NT2/D1 (cell line): ENCODE data around the gene PDSS1.
"Not testable (repeated sequence)": the region's sequence is repeated elsewhere in the genome, so short reads cannot be mapped to it uniquely, and the experiment has no call there.

ENCODE experiments used
- DNase-seq: peaks from one replicate; pipeline ENCODE4 v3.0.0-alpha.2; 2011; ENCODE audit warnings: low read depth, low spot score
- H3K27me3 ChIP-seq: 2 replicates; pipeline ENCODE4 v1.6.0; 2011; ENCODE audit warnings: mild to moderate bottlenecking; ENCODE audit not compliant: insufficient read length, insufficient read depth
- H3K36me3 ChIP-seq: 2 replicates; pipeline ENCODE4 v1.6.1; 2011; ENCODE audit warnings: mild to moderate bottlenecking, low read length, mixed read lengths; ENCODE audit not compliant: insufficient read depth, insufficient read length
- H3K4me1 ChIP-seq: 2 replicates; pipeline ENCODE4 v1.5.1; 2011; ENCODE audit not compliant: insufficient read depth, insufficient read length
- H3K4me3 ChIP-seq: 2 replicates; pipeline ENCODE4 v1.5.1; 2011; ENCODE audit warnings: low read depth; ENCODE audit not compliant: insufficient read length
- H3K9ac ChIP-seq: 2 replicates; pipeline ENCODE4 v1.6.0; 2011; ENCODE audit warnings: low read depth; ENCODE audit not compliant: insufficient read length
- H3K9me3 ChIP-seq: 2 replicates; pipeline ENCODE4 v1.5.1; 2011; ENCODE audit warnings: mild to moderate bottlenecking, low read length; ENCODE audit not compliant: insufficient read depth
- SUZ12 ChIP-seq: IDR thresholded peaks from 2 replicates; pipeline ENCODE4 v1.6.1; 2011; ENCODE audit not compliant: insufficient read length, insufficient read depth; ENCODE audit errors: extremely low read depth
- YY1 ChIP-seq: IDR thresholded peaks from 2 replicates; pipeline ENCODE4 v1.6.1; 2011; ENCODE audit not compliant: insufficient read length, insufficient read depth
- ZNF274 ChIP-seq: IDR thresholded peaks from 2 replicates; pipeline ENCODE4 v1.6.1; 2011; ENCODE audit warnings: mild to moderate bottlenecking, low read depth, low read length

The PDSS1 gene

DNA sequence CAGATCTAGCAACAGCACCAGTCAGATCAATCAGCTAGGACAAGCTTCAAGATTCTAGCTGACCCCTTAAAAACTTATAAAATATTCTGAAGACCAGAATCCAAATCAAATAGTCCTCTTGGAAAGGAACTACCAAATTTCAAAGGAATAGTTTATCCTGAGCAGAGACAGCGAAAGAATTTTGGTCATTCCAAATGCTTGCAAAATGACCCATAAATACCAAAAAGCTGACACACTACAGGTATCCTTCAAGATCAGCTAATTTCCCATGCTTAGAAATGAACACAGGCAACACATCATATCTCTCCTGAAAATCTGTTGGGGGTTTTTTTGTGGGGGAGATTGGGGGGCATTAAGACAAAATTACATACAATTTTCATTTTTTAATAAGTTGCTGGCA is 78.8 kb downstream of the PDSS1 start:
- Histone ChIP-seq H3K36me3 (no peaks in the 10 kb centered on the region), H3K4me3 (no peak overlapping the region), H3K4me1 (no peaks in the 10 kb centered on the region), H3K9ac (no peak overlapping the region), H3K27me3 (no peaks in the 10 kb centered on the region), H3K9me3 (no peaks in the 10 kb centered on the region)
- no peak for TF ChIP-seq YY1
- TF ChIP-seq SUZ12, result no peak
- DNase-seq, result no peak

DNA sequence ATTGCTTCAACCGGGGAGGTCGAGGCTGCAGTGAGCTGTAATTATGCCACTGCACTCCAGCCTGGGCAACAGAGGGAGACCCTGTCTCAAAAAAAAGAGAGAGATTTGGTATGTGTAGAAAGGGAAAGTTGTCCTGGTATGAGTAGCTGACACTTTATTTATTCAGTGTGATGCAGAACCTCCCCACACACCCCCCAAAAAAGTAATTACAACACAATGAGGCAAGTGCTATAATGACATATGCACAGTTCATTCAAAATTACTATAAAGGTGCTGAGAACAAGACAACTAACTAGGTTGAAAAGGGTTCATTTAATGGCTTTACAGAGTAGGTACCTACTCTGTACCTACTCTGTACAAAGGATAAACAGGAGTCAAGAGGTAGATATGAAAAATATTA is 80.2 kb downstream of the PDSS1 start:
- H3K9ac ChIP-seq, result no peak overlapping the region
- no peak overlapping the region for H3K4me3 ChIP-seq
- no peaks in the 10 kb centered on the region for H3K4me1 ChIP-seq
- H3K36me3 ChIP-seq, result no peaks in the 10 kb centered on the region
- H3K27me3 ChIP-seq, result no peaks in the 10 kb centered on the region
- no peaks in the 10 kb centered on the region for H3K9me3 ChIP-seq
- TF ChIP-seq ZNF274 (no peak), SUZ12 (no peak), YY1 (no peak)
- DNase-seq, result no peak

DNA sequence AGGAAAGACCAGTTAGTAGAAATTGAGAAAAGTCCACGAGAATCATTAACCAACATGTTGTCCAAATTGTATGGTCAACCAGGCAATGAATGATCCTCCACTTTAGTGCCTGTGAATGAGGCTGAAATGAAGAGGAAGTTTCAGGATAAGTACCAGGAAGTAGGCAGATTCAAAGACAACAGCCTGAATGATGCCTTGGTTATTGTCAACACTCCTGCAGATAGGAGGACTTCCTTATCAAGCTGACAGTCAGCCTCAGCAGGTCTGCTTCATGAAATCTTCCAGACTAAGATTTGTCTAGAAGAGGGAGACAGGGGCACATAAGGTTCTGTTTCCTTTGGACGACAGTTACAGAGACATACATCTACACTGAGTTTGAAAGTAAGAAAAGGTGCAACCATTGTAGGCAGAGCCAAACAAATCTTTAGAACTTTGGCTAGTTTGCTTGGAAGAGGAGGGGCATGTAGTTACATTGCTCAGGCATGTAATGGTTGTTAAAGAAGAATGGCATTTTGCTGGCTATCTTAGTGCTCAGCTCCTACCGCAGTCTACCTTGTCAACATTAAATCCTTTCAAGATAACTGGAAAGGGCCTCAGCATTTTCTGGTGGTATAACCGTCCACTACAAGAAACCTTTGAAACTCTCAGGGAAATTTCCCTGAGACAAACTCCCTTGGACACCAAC is 81.8 kb downstream of the PDSS1 start:
- Histone ChIP-seq H3K27me3 (no peaks in the 10 kb centered on the region), H3K4me1 (no peaks in the 10 kb centered on the region), H3K9ac (no peak overlapping the region), H3K9me3 (no peaks in the 10 kb centered on the region), H3K36me3 (no peaks in the 10 kb centered on the region), H3K4me3 (no peak overlapping the region)
- TF ChIP-seq ZNF274 (no peak), YY1 (no peak), SUZ12 (no peak)
- DNase-seq, result no peak

DNA sequence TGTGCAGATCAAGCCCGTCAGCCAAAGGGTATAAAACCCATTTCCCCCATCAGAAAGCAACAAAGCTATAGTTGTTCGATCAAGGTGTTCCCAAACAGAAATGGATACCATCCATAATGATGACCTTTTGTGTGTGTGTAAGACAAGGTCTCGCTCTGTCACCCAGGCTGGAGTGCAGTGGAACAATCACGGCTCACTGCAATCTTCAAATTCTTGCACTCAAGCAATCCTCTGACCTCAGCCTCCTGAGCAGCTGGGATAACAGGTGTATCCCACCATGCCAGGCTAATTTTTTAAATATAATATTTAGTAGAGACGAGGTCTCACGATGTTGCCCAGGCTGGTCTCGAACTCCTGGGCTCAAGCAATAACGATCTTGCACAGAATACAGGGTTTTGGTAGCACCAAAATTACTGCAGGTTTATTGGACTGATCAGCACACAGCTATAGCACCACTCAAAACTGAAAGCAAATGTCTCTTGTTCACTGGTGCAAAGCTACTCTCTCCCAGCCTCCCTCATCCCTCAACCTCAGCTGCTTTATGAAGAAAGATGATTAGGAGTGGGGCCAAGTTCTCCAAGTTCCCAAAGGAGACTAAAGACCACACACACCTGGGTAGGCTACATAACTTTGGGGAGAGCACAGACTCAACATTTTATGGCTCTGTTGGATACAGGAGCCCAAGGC is 82.7 kb downstream of the PDSS1 start:
- DNase-seq, result no peak
- no peaks in the 10 kb centered on the region for H3K9me3 ChIP-seq
- TF ChIP-seq ZNF274 (no peak), YY1 (no peak), SUZ12 (no peak)
- H3K4me3 ChIP-seq, result no peak overlapping the region
- H3K4me1 ChIP-seq, result no peaks in the 10 kb centered on the region
- H3K36me3 ChIP-seq, result no peaks in the 10 kb centered on the region
- H3K27me3 ChIP-seq, result no peaks in the 10 kb centered on the region
- no peak overlapping the region for H3K9ac ChIP-seq

DNA sequence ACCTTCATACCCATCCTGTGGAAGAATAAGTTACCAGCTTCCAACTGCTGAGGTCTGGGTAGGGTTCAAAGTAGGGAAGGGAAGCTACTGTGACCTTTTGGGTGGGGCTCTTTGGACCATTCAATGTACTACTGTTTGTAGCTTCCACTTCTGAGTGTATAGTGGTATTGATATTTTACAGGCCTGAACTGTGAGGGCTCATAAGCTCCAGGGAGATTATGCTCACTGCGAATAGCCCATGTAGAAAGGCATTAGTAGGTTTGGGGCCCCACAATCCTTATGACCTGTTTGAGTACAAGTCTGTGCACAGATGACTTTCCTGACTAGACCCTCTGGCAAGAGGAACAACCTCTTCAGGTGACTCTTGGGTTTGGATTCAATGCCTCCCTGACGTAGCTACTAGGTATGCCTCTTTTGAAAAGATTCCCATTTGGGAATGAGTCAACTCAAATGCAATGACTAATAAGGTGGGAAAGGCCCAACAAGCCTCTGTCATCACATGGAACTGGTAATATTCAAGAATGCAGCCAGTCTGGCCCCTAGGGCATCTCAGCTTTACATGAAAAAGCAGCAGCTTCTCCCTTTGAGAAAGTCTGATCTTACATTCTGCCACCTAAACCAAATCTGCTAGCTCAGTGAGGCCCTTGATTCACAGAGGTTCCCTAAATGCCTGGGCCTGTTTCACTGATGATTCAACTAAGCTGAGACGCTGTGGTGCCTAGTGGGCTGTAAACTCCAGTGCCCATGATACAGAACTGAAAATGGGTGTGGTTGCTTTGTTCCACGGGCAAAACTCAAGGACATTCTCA is 83.5 kb downstream of the PDSS1 start:
- H3K4me1 ChIP-seq, result no peaks in the 10 kb centered on the region
- H3K9me3 ChIP-seq, result no peaks in the 10 kb centered on the region
- H3K36me3 ChIP-seq, result no peaks in the 10 kb centered on the region
- no peak overlapping the region for H3K4me3 ChIP-seq
- no peak for TF ChIP-seq SUZ12
- no peak for TF ChIP-seq ZNF274
- no peak for TF ChIP-seq YY1
- H3K27me3 ChIP-seq, result no peaks in the 10 kb centered on the region
- DNase-seq, result peak; percentile 63
- no peak overlapping the region for H3K9ac ChIP-seq

DNA sequence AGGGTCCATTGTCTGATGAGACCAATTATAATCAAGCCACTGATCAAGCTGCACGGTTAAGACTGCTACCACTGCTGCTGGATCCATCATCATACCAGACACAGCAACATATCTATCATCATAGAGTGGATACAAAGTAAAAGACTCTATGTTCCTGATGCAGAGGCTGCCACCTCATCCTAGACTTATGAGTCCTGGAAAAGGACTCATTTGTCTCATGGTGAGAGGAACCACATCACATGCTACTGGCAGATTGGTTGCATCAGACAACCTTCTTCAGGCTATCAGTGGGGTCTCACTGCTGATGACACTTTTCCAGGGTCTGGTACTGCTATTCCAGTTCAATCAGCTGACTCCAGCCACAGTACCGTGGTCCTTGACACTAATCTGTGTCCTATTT is 84.3 kb downstream of the PDSS1 start:
- Histone ChIP-seq H3K4me3 (no peak overlapping the region), H3K36me3 (no peaks in the 10 kb centered on the region)

DNA sequence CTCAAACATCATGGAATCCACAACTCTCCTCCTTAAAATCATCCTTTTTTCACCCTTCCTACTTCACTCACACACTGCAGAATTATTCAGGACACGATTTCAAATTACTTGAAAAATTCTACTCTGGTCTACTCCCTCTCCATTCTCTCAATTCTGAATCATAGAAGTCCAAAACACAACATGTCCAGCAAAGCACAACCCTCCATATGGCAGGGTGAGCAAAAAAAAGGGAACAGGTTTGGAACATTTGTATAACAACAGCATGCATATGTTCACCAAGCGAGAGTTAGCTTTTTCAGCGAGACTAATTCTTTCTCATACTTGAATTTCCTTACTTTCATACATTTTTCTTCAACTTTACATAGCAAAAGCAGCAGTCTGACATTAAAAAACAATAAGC is 89.9 kb downstream of the PDSS1 start:
- no peaks in the 10 kb centered on the region for H3K4me1 ChIP-seq
- no peak overlapping the region for H3K4me3 ChIP-seq
- H3K9ac ChIP-seq, result no peak overlapping the region
- no peak for TF ChIP-seq ZNF274
- TF ChIP-seq YY1, result no peak
- H3K9me3 ChIP-seq, result peaks cover 13% of the 10 kb centered on the region
- no peaks in the 10 kb centered on the region for H3K27me3 ChIP-seq
- no peaks in the 10 kb centered on the region for H3K36me3 ChIP-seq
- DNase-seq, result no peak

More for the DNA sequence above, 84.3 kb downstream of the PDSS1 start:
- DNase-seq, result no peak
- no peak overlapping the region for H3K9ac ChIP-seq
- no peaks in the 10 kb centered on the region for H3K9me3 ChIP-seq
- TF ChIP-seq YY1 (no peak), SUZ12 (no peak), ZNF274 (no peak)
- H3K27me3 ChIP-seq, result no peaks in the 10 kb centered on the region
- H3K4me1 ChIP-seq, result no peaks in the 10 kb centered on the region

DNA sequence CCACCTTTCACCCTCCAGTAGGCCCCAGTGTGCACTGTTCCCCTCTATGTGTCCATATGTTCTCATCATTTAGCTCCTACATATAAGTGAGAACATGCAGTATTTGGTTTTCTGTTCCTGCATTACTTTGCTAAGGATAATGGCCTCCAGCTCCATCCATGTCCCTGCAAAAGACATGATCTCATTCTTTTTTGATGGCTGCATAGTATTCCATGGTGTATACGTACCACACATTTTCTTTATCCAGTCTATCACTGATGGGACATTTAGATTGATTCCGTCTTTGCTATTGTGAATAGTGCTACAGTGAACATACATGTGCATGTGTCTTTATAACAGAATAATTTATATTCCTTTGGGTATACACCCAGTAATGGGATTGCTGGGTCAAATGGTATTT is 92.3 kb downstream of the PDSS1 start:
- H3K4me1 ChIP-seq, H3K27me3 ChIP-seq: not testable (repeated sequence)

More for the DNA sequence above, 92.3 kb downstream of the PDSS1 start:
- DNase-seq, H3K9ac ChIP-seq, H3K36me3 ChIP-seq, H3K4me3 ChIP-seq: not testable (repeated sequence)
- H3K9me3 ChIP-seq, result peaks cover 13% of the 10 kb centered on the region
